OCI-LY7 (cell line): ENCODE data around the gene GPC3. TPM values are rescaled to one million over a fixed set of nuclear protein-coding genes. Genes with fewer than 3 reads are reported as not detected.

Source experiments
- BruUV-seq: library from RNA; stranded (reverse); fragments of 400-500 nt; replicated peaks from 2 replicates; lab custom pipeline; 2021; lab: Mats Ljungman, UMichigan
- CTCF ChIA-PET: fragments of 300-600 bp; sonication (Branson Sonifier 250); formaldehyde crosslinking; loops from one replicate; lab custom pipeline; 2022; ENCODE audit warnings: antibody characterized with exemption; ENCODE audit not compliant: unreplicated experiment; lab: Charles Lee
- POLR2A ChIA-PET: fragments of 300-600 bp; sonication (Branson Sonifier 250); formaldehyde crosslinking; loops from one replicate; lab custom pipeline; 2022; ENCODE audit warnings: antibody characterized with exemption; lab: Charles Lee
- DNase-seq: peaks from one replicate; pipeline ENCODE4 v3.0.0-alpha.2; 2015; ENCODE audit warnings: low spot score
- H2AFZ ChIP-seq: fragments of 200-600 bp; sonication (generic), shearing (Covaris generic); 2 replicates; pipeline ENCODE4 v1.6.1; 2014; ENCODE audit warnings: mild to moderate bottlenecking, antibody characterized with exemption, low read length, moderate library complexity
- H3K27ac ChIP-seq: fragments of 200-600 bp; sonication (generic); 2 replicates; pipeline ENCODE4 v1.5.1; 2014; ENCODE audit warnings: mixed run types, low read depth, mild to moderate bottlenecking, moderate library complexity, low read length, inconsistent platforms; ENCODE audit not compliant: poor library complexity, severe bottlenecking
- H3K36me3 ChIP-seq: fragments of 200-600 bp; sonication (generic); 2 replicates; pipeline ENCODE4 v1.6.1; 2014; ENCODE audit warnings: mild to moderate bottlenecking, antibody characterized with exemption, low read length, moderate library complexity, mixed read lengths; ENCODE audit not compliant: insufficient read depth
- H3K4me1 ChIP-seq: fragments of 200-600 bp; sonication (generic); 2 replicates; pipeline ENCODE4 v1.5.1; 2014; ENCODE audit warnings: mild to moderate bottlenecking, low read length; ENCODE audit not compliant: insufficient read depth, poor library complexity, severe bottlenecking
- H3K4me2 ChIP-seq: fragments of 200-600 bp; sonication (generic); 2 replicates; pipeline ENCODE4 v1.6.1; 2014; ENCODE audit warnings: mild to moderate bottlenecking, low read length
- H3K4me3 ChIP-seq: fragments of 200-600 bp; sonication (generic); 2 replicates; pipeline ENCODE4 v1.5.1; 2014; ENCODE audit warnings: mild to moderate bottlenecking, low read depth, low read length; ENCODE audit not compliant: poor library complexity, severe bottlenecking
- H3K79me2 ChIP-seq: fragments of 200-600 bp; sonication (generic); 2 replicates; pipeline ENCODE4 v1.6.1; 2016; ENCODE audit warnings: low read depth, mild to moderate bottlenecking, low read length, moderate library complexity, mixed read lengths; ENCODE audit not compliant: insufficient read depth
- H3K9me2 ChIP-seq: fragments of 200-600 bp; sonication (generic); 2 replicates; pipeline ENCODE4 v1.6.1; 2016; ENCODE audit warnings: mild to moderate bottlenecking, low read length, mixed read lengths; ENCODE audit not compliant: insufficient read depth
- H3K9me3 ChIP-seq: fragments of 200-600 bp; sonication (generic); 2 replicates; pipeline ENCODE4 v1.6.1; 2014; ENCODE audit warnings: mild to moderate bottlenecking, mixed run types, low read length, mixed read lengths
- H4K20me1 ChIP-seq: fragments of 200-600 bp; sonication (generic); 2 replicates; pipeline ENCODE4 v1.6.1; 2014; ENCODE audit warnings: mild to moderate bottlenecking, antibody characterized with exemption, low read length, moderate library complexity, mixed read lengths; ENCODE audit not compliant: insufficient read depth
- CTCF ChIP-seq: fragments of 200-600 bp; sonication (generic); conservative IDR thresholded peaks from 2 replicates; pipeline ENCODE4 v1.5.1; 2014; ENCODE audit warnings: mild to moderate bottlenecking, antibody characterized with exemption, low read length, moderate library complexity, mixed read lengths
- EZH2phosphoT487 ChIP-seq: fragments of 200-600 bp; sonication (generic); IDR thresholded peaks from 2 replicates; pipeline ENCODE4 v1.6.1; 2018; ENCODE audit warnings: low read depth, borderline replicate concordance, mild to moderate bottlenecking, mixed run types, antibody characterized with exemption, low read length, moderate library complexity, mixed read lengths
- intact Hi-C: fragments of 100-400 bp; cut with micrococcal nuclease; formaldehyde crosslinking; loops from one replicate; pipeline ENCODE4 v1.10.0; 2022; ENCODE audit not compliant: unreplicated experiment
- total RNA-seq, 2 experiments: library from RNA; depleted of rRNA in 1 of 2; stranded (reverse); fragments of >200 nt in 1 of 2; shearing (Covaris generic) in 1 of 2; gene quantifications; 2 replicates each; pipeline ENCODE4 v1.2.3, GENCODE V29; 2014 to 2022

Gene GPC3
- total RNA-seq, 2 experiments from 2014 or later: not detected

- no peaks in the 10 kb centered on the region for H3K9me3 ChIP-seq
- H3K36me3 ChIP-seq: no peaks in the 10 kb centered on the region
- H3K9me2 ChIP-seq: no peaks in the 10 kb centered on the region
- no peak overlapping the region for H2AFZ ChIP-seq
- H4K20me1 ChIP-seq: no peaks in the 10 kb centered on the region
- BruUV-seq: no TSS peak
- ChIA-PET CTCF (no interaction called here), POLR2A (no interaction called here)
- no peak overlapping the region for H3K27ac ChIP-seq
- no peak overlapping the region for H3K4me2 ChIP-seq
- no peak for DNase-seq
- H3K4me1 ChIP-seq: no peaks in the 10 kb centered on the region
- no peaks in the 10 kb centered on the region for H3K79me2 ChIP-seq
- intact Hi-C loops: no loop called here
- no peak overlapping the region for H3K4me3 ChIP-seq
- TF ChIP-seq CTCF (no peak), EZH2phosphoT487 (no peak)
Observed at GRCh38 chrX:133983974-133984845, 1.2 kb downstream of the GPC3 start.

- Histone ChIP-seq H3K9me3 (no peaks in the 10 kb centered on the region), H4K20me1 (no peaks in the 10 kb centered on the region), H3K4me1 (no peaks in the 10 kb centered on the region), H3K4me2 (no peak overlapping the region), H3K27ac (no peak overlapping the region), H3K9me2 (no peaks in the 10 kb centered on the region), H3K4me3 (no peak overlapping the region), H3K36me3 (no peaks in the 10 kb centered on the region), H3K79me2 (no peaks in the 10 kb centered on the region), H2AFZ (no peak overlapping the region)
- DNase-seq: no peak
- TF ChIP-seq EZH2phosphoT487 (no peak), CTCF (no peak)
- ChIA-PET CTCF (no interaction called here), POLR2A (no interaction called here)
- BruUV-seq: no TSS peak
- intact Hi-C loops: no loop called here
Observed at GRCh38 chrX:133983256-133983973, 2.0 kb downstream of the GPC3 start.
